Left lung (tissue), 10 donors: ENCODE results near the gene PRKCZ. TPM values are rescaled to one million over a fixed set of nuclear protein-coding genes. Genes with fewer than 3 reads are reported as not detected.

Experiments used
- ATAC-seq: fragments of 200-7000 bp; cut with Tn5 transposase; one replicate; pipeline ENCODE4 v1.9.1; 2020; ENCODE audit warnings: moderate library complexity
- DNase-seq, 4 donors: peaks; one replicate each; pipeline ENCODE4 v3.0.0-alpha.2; 2013 to 2020
- H3K27ac ChIP-seq, 2 donors: fragments of 200-600 bp; sonication (generic) in 1 of 2; one replicate each; pipeline versions ENCODE4 v1.5.0 to v1.8.0; 2020 to 2021
- H3K27me3 ChIP-seq, 2 donors: fragments of 200-600 bp; sonication (generic) in 1 of 2; one replicate each; pipeline versions ENCODE4 v1.5.0 to v1.8.0; 2020 to 2021
- H3K36me3 ChIP-seq, 2 donors: fragments of 200-600 bp; sonication (generic) in 1 of 2; one replicate each; pipeline versions ENCODE4 v1.5.0 to v1.8.0; 2020 to 2021
- H3K4me1 ChIP-seq, 2 donors: fragments of 200-600 bp; one replicate each; pipeline ENCODE4 v1.8.0; 2021
- H3K4me3 ChIP-seq, 2 donors: fragments of 200-600 bp; sonication (generic) in 1 of 2; one replicate each; pipeline versions ENCODE4 v1.5.0 to v1.8.0; 2020 to 2021; ENCODE audit warnings: mild to moderate bottlenecking in 1 of 2
- H3K9me3 ChIP-seq, 2 donors: fragments of 200-600 bp; sonication (generic) in 1 of 2; one replicate each; pipeline versions ENCODE4 v1.5.0 to v1.8.0; 2020 to 2021
- intact Hi-C, 2 donors: fragments of 100-400 bp; cut with DNase I; formaldehyde crosslinking; loops; one replicate each; pipeline versions ENCODE4 v1.11.2 to v1.14.2; 2022
- polyA plus RNA-seq, 6 donors: library from polyadenylated mRNA; unstranded; fragments of 120-200 nt; gene quantifications; one replicate each; pipeline ENCODE4 v1.2.1, GENCODE V29; 2013; ENCODE audit not compliant: insufficient read length in 6 of 6
- total RNA-seq, 2 donors: library from RNA; stranded (reverse); fragmentation: NEBNext Ultra II Directional; extraction: Animal tissue kit (Norgen Biotek cat#: 25700); gene quantifications; one replicate each; pipeline ENCODE4 v1.2.1, GENCODE V29; 2021
- TF ChIP-seq, protein P1 (sequence below), 2 donors: fragments of 200-600 bp; sonication (generic) in 1 of 2; IDR thresholded peaks; one replicate each; pipeline versions ENCODE4 v1.5.0 to v1.8.0; 2021; ENCODE audit warnings: antibody characterized with exemption in 2 of 2
- donor health status: DM: no; HTN: yes; CAD: no.
- donor health status: DM: no; HTN: no; CAD: no.

PRKCZ gene
- total and polyA plus RNA-seq, 8 donors, result 37.5 to 129 (median 48.0) TPM

DNA sequence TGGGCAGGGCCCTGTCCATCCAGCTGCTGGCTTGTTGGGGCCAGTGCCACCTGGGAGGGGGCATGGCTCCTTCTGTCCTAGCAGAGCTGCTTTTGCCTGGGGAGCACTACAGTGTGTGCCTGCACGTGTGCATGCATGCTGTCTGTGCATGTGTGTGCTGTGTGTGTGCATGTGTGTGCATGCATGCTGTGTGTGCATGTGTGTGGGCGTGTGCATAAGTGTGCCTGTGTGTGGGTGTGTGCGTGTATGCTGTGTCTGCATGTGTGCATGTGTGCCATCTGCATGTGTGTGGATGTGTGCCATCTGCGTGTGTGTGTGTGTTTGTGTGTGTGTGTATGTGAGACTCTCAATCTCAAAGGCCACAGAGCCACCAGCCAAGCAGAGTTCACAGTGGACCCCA lies 8.3 kb upstream of the PRKCZ start:
- H3K9me3 ChIP-seq, result no peaks in the 10 kb centered on the region
- peaks cover 0 to 39% of the 10 kb centered on the region in 2 donors for H3K27me3 ChIP-seq
- no peak overlapping the region for H3K4me3 ChIP-seq
- TF ChIP-seq, protein P1, sequence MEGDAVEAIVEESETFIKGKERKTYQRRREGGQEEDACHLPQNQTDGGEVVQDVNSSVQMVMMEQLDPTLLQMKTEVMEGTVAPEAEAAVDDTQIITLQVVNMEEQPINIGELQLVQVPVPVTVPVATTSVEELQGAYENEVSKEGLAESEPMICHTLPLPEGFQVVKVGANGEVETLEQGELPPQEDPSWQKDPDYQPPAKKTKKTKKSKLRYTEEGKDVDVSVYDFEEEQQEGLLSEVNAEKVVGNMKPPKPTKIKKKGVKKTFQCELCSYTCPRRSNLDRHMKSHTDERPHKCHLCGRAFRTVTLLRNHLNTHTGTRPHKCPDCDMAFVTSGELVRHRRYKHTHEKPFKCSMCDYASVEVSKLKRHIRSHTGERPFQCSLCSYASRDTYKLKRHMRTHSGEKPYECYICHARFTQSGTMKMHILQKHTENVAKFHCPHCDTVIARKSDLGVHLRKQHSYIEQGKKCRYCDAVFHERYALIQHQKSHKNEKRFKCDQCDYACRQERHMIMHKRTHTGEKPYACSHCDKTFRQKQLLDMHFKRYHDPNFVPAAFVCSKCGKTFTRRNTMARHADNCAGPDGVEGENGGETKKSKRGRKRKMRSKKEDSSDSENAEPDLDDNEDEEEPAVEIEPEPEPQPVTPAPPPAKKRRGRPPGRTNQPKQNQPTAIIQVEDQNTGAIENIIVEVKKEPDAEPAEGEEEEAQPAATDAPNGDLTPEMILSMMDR (IDR thresholded peaks at IDR 0.05), result no peak
- intact Hi-C loops, result no loop called here
- H3K36me3 ChIP-seq, result no peaks in the 10 kb centered on the region
- H3K27ac ChIP-seq, result no peak overlapping the region
- H3K4me1 ChIP-seq, result peaks cover 3 to 15% of the 10 kb centered on the region in 2 donors
- DNase-seq, result peak in 1 of 4 donors; percentile 49
- ATAC-seq, result no peak

DNA sequence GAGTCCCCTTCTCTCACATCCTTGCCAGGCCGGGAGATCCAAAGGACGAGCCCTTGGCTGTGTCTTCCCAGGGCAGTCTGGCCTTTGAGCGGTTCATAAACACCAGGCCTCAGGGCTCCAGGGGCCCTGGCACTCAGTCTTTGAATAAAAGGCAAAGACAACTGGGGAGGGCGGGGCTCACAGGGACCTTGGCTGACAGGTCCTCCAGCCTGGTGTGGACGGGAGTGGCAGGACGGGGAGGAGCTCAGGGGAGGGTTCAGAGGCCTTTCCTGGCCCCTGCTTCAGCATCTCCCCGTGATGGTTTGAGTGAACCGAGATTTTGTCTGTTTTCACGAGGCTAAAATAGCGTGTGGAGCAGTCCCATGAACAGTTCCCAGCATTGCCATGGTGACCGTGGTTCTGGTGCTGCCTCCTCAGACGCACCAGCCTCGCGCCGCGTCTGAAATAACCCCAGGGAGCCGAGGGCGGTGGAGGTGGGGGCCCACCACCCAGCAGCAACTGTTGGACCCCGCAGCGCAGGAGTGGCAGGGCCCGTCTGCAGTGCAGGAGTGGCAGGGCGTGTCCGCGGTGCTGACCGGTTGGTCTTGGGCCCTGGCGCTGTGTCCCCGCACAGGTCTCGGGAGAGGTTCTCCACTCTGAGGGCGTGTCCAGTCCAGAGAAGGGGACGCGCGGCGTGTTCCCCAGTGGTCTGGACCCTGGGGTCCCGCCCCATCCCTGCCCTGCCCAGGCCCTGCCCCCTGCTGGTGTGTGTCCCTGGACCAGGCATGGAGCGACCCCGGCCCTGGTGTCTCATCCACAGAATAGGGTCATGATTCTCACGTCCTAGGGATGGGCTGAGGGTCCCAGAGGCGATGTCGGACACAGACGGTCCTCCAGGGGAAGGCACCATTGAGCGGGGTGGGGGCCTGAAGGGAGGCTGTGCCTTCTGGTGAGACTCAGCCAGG lies 7.1 kb upstream of the PRKCZ start:
- DNase-seq (peak in 1 of 4 donors; percentile 78), ATAC-seq (peak; percentile 15)
- H3K9me3 ChIP-seq, result no peaks in the 10 kb centered on the region
- no peaks in the 10 kb centered on the region for H3K36me3 ChIP-seq
- peaks cover 3 to 15% of the 10 kb centered on the region in 2 donors for H3K4me1 ChIP-seq
- intact Hi-C loops, result no loop called here
- TF ChIP-seq, protein P1 (IDR thresholded peaks at IDR 0.05), result no peak
- no peak overlapping the region for H3K27ac ChIP-seq
- H3K27me3 ChIP-seq, result peaks cover 0 to 52% of the 10 kb centered on the region in 2 donors
- H3K4me3 ChIP-seq, result no peak overlapping the region

DNA sequence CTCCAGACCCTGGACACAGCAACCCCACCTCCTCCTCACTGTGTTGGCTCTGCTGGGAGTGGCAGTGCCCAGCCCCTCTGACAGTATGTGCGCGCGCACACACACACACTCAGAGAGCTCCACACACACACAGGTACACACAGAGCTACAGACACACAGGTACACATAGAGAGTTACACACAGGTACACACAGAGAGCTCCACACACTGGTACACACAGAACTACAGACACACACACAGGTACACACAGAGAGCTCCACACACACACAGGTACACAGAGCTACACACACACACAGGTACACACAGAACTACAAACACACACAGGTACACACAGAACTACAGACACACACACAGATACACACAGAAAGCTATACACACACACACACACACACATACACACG lies 6.3 kb upstream of the PRKCZ start:
- intact Hi-C loops, result no loop called here
- DNase-seq, result no peak
- TF ChIP-seq, protein P1 (IDR thresholded peaks at IDR 0.05), result no peak
- Histone ChIP-seq H3K4me3 (no peak overlapping the region), H3K27me3 (peaks cover under 1 to 59% of the 10 kb centered on the region in 2 donors), H3K27ac (no peak overlapping the region), H3K36me3 (no peaks in the 10 kb centered on the region), H3K4me1 (peaks cover 3 to 15% of the 10 kb centered on the region in 2 donors), H3K9me3 (no peaks in the 10 kb centered on the region)
- no peak for ATAC-seq

DNA sequence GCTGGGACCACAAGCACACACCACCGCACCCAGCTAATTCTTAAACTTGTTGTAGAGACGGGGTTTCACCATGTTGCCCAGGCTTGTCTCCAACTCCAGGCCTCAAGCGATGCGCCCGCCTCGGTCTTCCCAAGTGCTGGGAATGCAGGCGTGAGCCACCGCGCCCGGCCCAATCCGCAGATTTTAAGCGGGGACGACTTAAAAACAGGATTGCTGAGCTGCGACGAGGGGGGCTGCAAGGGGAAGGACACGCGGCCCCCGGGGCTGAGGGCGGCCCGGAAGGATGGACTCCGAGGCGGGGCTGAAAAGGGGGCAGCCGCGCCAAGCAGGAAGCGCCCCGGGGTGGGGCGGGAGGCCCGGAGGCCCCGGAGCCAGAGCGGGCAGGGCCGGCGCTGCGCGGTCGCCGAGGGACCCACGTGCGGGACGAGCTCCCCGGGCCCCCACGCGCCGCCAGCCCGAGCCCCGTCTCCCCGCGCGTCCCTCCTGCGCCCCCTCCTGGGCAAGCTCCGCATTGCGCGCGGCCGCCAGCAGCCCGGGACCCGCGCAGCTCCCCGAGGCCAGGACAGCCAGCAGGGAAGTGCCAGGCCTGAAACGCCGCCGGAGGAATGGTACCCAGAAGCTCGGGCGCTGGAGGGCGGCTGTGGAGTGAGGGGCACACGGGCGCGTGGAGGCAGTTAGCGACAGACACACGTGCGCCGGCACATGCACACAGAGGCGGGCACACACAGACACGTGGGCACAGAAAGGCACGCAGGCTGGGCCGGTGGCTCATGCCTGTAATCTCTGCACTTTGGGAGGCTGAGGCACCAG lies 5.5 kb upstream of the PRKCZ start:
- ATAC-seq, result peak; percentile 75
- no peak overlapping the region for H3K4me3 ChIP-seq

More for the DNA sequence above, 5.5 kb upstream of the PRKCZ start:
- DNase-seq, result peak; percentile 62 to 94 (median 76)
- Histone ChIP-seq H3K4me1 (peaks cover 8 to 22% of the 10 kb centered on the region in 2 donors), H3K9me3 (no peaks in the 10 kb centered on the region), H3K27me3 (peaks cover 9 to 68% of the 10 kb centered on the region in 2 donors), H3K27ac (no peak overlapping the region), H3K36me3 (no peaks in the 10 kb centered on the region)
- intact Hi-C loops, result loop anchor here in 1 of 2 donors (5.0 kb wide), 2 partner anchors 77 to 102 kb away; no protein-coding TSS in a partner anchor
- TF ChIP-seq, protein P1 (IDR thresholded peaks at IDR 0.05), result peak; percentile 79 to 89
